HTERT RPE-1 (cell line): Measurements from ENCODE around the gene SLC12A9.

ENCODE experiments used
- in situ Hi-C: fragments of 300-500 bp; cut with MboI; formaldehyde crosslinking; loops from 4 replicates; pipeline ENCODE4 v1.14.3; 2020; ENCODE audit warnings: low sequenced_read_pairs

The SLC12A9 gene

DNA sequence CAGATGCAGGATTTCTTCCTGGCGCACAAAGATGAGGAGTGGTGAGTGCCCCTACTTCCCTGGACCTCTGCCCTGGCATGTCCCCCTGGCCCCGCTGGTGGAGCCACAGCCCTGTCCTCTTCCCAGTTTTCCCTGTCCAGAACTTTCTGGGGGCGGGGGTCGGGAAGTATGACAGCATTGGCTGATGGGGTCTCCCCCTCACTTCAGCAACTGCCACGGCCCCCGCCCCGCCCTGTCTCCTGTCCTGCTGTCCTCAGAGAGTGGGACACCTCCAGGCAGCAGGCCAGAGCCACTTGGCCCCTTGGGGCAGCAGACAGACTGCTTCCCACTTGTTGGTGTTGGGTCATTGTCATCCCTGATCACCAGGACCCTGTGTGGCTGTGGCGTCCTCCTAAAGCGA, 29.7 kb downstream of the SLC12A9 start:
- in situ Hi-C loops: no loop called here

DNA sequence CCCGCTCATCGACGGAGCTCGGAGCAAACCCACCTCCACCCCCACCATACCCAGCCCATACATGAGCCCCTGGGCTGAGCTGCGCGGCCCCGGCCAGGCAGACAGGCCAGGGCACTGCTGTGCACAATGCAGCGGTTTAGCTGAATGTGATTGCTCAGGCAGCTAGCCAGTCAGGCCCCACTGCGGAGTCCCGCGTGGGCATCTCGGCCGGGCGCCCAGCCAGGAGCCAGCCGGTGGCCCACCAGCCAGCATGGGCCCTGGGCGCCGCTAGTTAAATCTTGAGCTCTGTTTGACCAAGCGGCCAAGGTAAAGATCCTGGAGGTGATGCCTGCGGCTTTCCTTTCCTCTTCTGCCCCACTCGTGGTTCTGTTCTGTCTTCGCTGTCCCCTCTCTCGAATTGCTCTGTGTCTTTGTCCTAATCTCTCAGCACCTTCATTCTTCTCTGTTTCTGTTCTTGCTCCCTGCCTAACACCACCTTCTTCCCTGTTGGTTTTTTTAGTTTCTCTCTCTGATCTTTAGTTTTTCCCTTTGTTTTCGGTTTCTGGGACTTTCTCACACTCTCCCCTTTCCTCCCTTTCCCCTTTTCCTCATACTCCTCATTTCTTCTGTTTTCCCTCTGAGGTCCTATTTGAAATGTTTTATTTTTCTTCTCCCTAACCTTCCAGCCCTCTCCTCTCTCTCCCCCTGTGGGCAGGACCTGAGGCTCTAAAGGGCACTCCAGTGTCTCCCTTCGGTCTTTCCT, 30.4 kb downstream of the SLC12A9 start:
- in situ Hi-C loops: no loop called here

DNA sequence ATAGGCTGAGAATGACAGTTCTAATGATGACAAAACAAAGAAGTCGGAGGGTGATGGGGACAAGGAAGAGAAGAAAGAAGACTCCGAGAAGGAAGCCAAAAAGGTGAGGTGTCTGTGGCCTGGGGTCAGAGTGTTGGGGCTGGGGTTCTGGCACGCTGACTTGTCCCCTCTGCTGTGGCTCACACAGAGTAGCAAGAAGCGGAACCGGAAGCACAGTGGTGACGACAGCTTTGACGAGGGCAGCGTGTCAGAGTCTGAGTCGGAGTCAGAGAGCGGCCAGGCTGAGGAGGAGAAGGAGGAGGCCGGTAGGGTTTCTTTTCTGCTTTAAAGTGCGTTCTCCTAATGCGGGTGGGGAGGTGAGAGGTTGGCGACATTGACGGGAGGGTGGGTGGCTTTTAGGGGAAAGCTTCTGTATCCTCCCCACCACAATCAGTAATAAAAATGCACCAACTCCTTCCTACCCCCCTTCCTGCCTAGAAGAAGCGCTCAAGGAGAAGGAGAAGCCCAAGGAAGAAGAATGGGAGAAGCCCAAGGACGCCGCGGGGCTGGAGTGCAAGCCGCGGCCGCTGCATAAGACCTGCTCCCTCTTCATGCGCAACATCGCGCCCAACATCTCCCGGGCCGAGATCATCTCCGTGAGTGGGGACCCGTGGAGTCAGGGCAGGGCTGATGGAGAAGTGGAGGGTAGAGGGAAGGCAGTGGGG, 32.4 kb downstream of the SLC12A9 start:
- in situ Hi-C loops: no loop called here

DNA sequence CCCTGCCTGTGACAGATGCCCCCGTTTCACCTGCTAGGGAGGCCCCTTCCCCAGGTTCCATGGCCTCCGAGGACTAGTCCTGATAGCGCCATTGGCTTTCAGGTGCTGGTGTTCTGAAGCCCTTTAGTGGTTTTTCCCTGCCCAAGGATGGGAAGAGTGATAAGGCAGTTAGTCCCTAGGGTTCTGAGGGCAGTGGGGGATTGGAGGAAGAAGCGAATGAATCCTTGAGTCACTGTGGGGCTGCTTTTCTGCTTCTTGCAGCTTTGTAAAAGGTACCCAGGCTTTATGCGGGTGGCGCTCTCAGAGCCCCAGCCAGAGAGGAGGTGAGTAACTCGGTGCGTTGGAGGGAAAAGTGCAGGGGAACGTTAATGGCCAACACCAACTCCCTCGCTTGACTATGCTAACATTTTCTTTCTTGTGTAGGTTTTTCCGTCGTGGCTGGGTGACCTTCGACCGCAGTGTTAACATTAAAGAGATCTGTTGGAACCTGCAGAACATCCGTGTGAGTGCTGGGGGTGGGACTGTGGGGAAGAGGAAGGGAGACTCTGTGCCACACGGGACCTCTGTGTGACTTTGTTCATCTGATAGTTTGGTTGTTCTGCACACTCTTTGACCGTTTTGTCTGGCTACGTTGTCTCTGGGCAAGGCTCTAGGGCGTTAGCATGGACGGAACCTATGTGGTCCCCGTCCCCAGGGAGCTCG, 33.1 kb downstream of the SLC12A9 start:
- in situ Hi-C loops: no loop called here

DNA sequence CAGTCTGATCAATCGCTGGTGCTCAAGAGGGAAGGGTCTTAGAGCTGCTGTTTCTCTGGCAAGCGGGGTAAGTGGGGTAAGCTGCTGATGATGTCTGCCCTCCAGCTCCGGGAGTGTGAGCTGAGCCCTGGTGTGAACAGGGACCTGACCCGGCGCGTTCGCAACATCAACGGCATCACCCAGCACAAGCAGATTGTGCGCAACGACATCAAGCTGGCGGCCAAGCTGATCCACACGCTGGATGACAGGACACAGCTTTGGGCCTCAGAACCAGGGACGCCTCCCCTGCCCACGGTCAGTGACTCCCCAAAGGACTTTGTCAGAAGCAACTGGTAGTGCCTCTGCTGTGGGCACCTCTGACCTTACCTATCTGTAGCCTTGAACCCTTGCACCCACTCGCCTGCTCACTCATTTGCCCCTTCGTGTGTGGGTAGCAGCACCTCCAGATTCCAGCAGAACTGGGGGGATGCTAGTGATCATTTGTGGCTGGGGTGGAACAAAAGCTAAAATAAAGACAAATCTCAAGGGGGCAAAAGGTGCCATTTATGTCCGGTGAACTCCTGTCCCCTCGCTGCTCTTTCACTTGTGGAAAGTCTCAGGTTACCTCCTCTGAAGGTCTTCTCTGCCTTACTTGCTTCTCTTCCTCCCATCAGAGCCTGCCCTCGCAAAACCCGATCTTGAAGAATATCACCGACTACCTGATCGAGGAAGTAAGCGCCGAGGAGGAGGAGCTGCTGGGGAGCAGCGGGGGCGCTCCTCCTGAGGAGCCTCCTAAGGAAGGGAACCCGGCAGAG, 33.8 kb downstream of the SLC12A9 start:
- in situ Hi-C loops: no loop called here

GRCh38 chr7:100886936-100887515, 34.5 kb downstream of the SLC12A9 start:
- in situ Hi-C loops: no loop called here

GRCh38 chr7:100887516-100888290, 35.2 kb downstream of the SLC12A9 start:
- in situ Hi-C loops: no loop called here

- in situ Hi-C loops: no loop called here
Observed at GRCh38 chr7:100888291-100888987, 35.9 kb downstream of the SLC12A9 start.

DNA sequence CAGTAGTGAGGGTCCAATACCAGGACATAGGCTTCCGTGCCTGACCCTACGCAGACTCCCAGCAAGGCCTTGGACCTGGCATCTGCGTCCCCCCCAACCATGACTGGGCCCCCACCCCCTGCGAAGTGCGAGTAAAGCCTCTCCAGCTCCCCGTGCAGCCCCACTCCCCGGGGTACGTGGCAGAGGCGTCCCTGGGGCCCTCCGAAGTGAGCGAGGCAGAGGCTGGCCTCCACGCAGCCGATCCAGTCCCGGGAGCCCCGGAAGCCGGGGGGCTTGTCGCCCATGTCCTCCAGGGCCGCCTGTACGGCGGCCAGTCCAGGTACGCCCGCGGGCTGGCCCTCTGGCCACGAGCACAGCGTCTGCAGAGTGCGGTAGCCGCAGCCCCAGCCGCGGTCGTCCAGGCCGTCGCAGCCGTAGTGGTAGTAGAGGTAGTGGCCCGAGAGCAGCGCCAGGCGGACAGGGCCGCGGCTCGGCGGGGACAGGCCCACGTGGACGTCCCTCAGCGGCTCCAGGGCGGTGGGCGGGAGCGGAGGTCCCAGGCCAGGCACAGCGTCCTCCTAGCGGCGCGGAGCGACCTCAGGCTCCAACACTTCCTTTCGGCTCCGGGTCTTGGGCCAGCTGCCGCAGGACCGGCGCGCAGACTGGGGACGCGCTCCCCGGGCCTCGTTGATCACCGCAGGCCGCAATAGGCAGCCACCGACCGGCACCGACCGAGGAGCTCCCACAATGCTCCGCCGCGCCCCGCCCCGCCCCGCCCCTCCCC, 36.7 kb downstream of the SLC12A9 start, which contains the start of gene UFSP1:
TSS of gene UFSP1 (minus strand) at position 728 of the 763 bp plus-strand sequence. CDS start at position 284, 444 bp downstream.
- in situ Hi-C loops: no loop called here

DNA sequence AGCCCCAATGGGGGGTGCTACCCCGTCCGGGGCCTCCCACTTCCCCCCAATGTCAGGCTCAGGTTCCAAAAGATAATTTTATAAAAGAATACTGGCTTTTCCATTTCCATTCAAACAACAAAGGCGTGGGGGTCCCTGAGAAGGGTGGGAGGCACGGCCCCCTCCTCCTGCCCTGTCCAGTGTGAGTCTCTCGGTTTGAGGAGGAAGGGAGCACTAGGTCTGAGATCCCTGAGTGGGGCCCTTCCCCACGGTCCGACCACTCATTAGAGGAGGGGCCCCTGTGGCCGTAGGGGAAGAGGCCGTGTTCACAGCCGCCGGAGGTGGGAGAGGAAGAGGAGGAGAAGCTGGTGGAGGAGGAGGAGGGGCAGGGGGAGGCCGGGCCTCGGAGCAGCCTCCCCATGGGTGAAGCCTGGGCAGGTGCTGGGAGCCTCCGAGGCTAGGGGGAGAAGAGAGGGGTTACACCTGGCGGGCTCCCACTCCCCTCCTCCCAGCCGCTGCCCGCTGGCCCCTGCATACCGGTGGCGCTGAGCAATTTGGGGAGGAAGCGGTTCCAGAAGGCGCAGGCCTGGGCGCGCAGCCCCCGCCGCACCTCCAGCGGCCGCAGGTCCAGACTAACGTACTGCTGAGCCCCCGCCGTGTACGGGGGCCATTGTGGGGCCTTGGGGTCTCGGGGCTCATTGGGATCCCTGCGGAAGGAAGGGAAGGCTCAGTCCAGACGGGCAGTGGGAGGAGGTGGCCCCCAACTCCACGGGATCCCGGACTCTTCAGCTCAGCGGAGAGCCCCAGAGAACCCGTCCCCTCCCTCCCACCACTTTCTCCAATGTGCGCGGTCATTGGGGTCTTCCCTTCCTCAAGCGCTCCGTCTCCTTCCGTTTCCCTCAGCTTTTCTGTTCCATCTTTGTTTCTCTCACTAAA, 38.4 kb downstream of the SLC12A9 start:
- in situ Hi-C loops: no loop called here

DNA sequence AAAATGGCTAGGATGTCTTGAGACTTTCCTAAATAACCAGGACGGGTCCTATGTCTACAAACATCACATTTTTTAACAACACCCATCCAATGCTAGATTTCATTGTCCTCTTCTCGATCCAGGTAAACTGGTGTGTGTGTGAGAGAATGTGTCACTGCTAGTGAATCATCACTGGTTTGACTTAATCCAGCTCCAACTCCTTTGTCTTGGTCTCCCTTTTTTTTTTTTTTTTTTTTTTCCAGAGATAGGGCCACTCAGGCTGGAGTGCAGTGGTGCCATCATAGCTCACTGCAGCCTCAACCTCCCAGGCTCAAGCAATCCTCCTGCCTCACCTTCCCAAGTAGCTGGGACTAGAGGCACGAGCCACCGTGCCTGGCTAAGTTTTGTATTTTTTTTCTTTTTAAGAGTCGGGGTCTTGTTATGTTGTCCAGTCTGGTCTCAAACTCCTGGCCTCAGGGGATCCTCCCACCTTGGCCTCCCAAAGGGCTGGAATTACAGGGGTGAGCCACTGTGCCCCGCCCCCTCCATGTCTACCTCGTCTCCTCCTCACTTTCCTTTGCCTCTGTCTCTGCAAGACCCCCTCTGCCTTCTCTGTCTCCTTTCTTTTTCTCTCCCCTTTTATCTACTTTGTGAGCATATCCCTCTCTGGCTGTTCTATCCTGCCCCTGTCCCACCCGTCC, 39.2 kb downstream of the SLC12A9 start:
- in situ Hi-C loops: no loop called here

DNA sequence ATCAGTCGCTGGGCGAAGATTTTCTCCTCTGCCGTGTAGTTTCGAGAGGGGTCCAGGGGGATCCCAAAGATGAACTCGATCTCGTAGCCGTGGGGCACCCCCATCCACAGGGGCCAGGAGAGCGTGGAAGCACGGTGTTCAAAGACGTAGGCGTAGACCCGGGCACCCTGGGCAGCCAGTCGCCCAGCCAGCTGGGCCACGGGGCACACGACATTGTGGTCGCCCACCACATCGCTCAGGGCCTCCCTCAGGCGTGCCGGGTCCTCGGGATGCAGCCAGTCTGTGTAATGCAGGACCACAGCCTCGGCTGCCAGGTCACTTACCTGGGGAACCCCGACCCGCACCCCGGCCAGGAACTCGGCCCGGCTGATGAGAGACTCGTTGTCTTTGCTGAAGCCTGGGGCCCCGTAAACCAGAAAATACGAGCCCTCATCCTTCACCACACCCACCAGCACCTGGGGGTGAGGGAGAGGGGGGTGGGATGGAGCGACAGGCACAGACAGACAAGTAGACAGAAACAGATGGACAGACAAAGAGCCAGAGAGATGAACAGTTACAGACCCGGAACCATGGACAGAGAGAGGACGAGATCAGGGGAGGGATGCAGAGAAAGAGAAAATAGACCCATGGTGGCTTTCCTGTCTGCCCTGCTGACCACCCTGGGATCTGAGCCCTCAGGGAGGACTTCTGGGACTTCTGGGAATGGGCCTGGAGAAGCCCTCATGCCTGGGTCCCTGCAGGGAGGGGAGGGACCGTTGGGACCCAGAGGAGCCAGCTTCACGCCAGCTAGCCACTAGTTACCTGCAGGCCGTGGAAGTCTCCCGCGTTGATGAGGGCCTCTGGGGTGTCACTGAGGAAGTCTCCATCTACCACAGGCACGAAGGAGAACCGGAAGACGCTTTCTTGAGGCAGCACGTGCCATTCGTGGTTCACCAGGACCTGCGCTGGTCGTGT, 40.1 kb downstream of the SLC12A9 start:
- in situ Hi-C loops: no loop called here

GRCh38 chr7:100893318-100893895, 40.9 kb downstream of the SLC12A9 start:
- in situ Hi-C loops: no loop called here

DNA sequence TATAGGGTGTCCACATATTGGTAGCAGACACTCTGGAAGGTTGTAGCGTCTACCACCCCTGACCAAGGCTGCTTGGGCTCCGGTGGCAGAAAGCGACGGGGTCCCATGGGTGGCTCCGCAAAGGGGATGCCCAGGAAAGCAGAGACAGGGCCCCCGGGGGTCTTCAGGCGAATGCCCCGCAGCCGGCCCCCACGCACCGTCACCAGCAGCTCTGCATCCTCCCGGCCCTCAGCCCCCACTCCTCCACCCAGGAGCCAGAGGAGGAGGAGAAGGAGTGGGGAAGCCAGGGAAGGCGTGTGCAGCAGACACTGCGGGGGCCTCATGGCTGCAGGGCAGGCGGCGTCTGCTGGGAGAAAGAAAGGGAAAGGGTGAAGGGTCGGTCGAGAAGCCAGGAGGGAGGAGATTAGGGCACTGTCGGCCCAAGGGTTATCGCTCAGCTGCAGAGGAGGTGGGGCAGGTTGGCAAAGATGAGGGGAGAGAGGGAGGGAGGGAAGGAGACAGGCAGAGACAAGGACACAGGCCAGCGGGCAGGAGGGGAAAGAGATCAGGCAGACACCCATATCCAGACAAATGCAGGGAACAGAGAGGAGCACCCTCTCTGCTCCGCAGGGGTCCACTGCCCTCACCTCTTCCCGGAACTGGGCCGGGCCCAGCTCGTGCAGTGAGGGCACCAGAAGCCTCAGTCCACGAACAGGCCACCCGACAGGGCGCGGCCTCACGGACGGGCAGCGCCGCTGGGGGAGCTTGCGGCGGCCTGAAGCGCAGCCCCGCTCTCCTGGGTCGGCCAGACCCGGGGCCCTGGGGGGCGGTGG, 41.6 kb downstream of the SLC12A9 start:
- in situ Hi-C loops: no loop called here
